Cardiac muscle cell (in vitro differentiated cells and primary cell): Measurements from ENCODE around the gene MRPL14. TPM values are rescaled to one million over a fixed set of nuclear protein-coding genes. Genes with fewer than 3 reads are reported as not detected.
"Not testable (repeated sequence)": the region's sequence is repeated elsewhere in the genome, so short reads cannot be mapped to it uniquely, and the experiment has no call there.

Source experiments
- DNase-seq, 2 donors: peaks; one replicate each; pipeline versions ENCODE4 v3.0.0 to v3.0.0-alpha.2; 2010 to 2017; ENCODE audit warnings: low read depth in 1 of 2, low spot score in 1 of 2
- H3K27ac ChIP-seq: fragments of 200-600 bp; sonication (generic); 2 replicates; pipeline ENCODE4 v1.5.1; 2016
- H3K27me3 ChIP-seq: fragments of 200-600 bp; sonication (generic); 2 replicates; pipeline ENCODE4 v1.6.0; 2016; ENCODE audit warnings: control low read depth
- H3K36me3 ChIP-seq: fragments of 200-600 bp; sonication (generic); 2 replicates; pipeline ENCODE4 v1.5.1; 2016; ENCODE audit warnings: control low read depth
- H3K4me1 ChIP-seq: fragments of 200-600 bp; sonication (generic); 2 replicates; pipeline ENCODE4 v1.8.1; 2017; ENCODE audit warnings: low read depth, mild to moderate bottlenecking, mixed run types
- H3K4me3 ChIP-seq: fragments of 200-600 bp; sonication (generic); 2 replicates; pipeline ENCODE4 v1.5.1; 2016; ENCODE audit warnings: mild to moderate bottlenecking
- H3K9me3 ChIP-seq: fragments of 200-600 bp; sonication (generic); 2 replicates; pipeline ENCODE4 v1.5.1; 2017; ENCODE audit warnings: low read depth, mild to moderate bottlenecking, control low read depth
- polyA plus RNA-seq: library from polyadenylated mRNA; unstranded; fragments of >200 nt; fragmentation: Nextera tagmentation; extraction: Ambion mirVana; gene quantifications from 2 replicates; pipeline ENCODE4 v1.2.1, GENCODE V29; 2016
- total RNA-seq: library from RNA; depleted of rRNA; stranded (reverse); fragments of >200 nt; gene quantifications from 2 replicates; pipeline ENCODE4 v1.2.3, GENCODE V29; 2016
- TF ChIP-seq, protein P1 (sequence below): IDR thresholded peaks from 2 replicates; pipeline ENCODE4 v1.5.1; 2012; ENCODE audit warnings: low read depth, mild to moderate bottlenecking, low read length

MRPL14 gene
- total and polyA plus RNA-seq, 2 experiments from 2014 or later, result 78.8 to 130 TPM

DNA sequence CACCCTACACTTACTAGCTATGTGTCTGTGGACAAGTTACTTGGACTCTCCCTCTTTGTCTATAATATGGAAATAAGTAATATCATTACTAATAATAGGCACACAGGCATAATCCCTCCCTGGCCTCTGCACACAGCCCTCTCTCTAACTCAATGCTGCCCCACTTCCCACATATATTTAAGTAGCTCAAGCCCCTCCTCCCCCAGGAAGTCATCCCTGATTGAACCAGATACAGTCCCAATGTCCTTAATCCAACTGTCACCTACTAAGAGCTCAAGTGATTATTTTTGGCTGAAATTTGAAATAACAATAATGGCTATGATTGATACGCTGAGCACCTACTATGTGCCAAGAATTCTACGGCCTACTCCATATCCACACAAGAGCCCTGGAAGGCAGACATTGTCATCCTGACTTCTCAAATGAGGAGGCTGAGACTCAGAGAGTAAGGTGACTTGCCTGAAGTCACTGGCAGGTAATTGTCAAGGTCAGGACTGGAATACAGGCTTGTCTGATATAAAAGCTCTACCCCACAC lies 29.4 kb downstream of the MRPL14 start:
- TF ChIP-seq, protein P1, sequence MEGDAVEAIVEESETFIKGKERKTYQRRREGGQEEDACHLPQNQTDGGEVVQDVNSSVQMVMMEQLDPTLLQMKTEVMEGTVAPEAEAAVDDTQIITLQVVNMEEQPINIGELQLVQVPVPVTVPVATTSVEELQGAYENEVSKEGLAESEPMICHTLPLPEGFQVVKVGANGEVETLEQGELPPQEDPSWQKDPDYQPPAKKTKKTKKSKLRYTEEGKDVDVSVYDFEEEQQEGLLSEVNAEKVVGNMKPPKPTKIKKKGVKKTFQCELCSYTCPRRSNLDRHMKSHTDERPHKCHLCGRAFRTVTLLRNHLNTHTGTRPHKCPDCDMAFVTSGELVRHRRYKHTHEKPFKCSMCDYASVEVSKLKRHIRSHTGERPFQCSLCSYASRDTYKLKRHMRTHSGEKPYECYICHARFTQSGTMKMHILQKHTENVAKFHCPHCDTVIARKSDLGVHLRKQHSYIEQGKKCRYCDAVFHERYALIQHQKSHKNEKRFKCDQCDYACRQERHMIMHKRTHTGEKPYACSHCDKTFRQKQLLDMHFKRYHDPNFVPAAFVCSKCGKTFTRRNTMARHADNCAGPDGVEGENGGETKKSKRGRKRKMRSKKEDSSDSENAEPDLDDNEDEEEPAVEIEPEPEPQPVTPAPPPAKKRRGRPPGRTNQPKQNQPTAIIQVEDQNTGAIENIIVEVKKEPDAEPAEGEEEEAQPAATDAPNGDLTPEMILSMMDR, result no peak
- no peaks in the 10 kb centered on the region for H3K4me1 ChIP-seq
- no peak overlapping the region for H3K4me3 ChIP-seq
- no peak for DNase-seq
- H3K9me3 ChIP-seq, result no peaks in the 10 kb centered on the region
- H3K27me3 ChIP-seq, result no peaks in the 10 kb centered on the region
- H3K27ac ChIP-seq, result no peak overlapping the region
- no peaks in the 10 kb centered on the region for H3K36me3 ChIP-seq

DNA sequence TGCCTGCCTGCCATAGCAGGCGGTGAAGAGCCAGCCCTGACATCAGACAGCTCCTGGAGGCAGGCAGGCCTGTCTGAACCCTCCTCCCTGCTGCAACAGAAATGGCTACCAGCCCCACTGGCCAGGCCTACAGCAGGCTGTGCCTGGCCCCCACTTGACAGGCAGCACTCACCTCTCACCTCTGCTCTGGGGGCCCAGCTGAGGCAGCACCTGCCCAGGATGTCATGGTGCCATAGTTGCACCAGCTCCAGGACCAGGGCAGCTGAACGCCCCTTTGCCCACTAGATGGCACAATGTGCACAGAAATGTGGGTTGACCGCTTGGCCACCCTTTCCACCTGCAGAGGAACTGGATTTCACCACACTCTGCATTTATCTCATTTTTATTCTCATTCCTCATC lies 30.6 kb downstream of the MRPL14 start:
- DNase-seq, result peak; percentile 74 to 84
- no peaks in the 10 kb centered on the region for H3K27me3 ChIP-seq
- H3K9me3 ChIP-seq, result no peaks in the 10 kb centered on the region
- H3K36me3 ChIP-seq, result no peaks in the 10 kb centered on the region
- no peak overlapping the region for H3K4me3 ChIP-seq
- TF ChIP-seq, protein P1, result peak; percentile 71
- no peak overlapping the region for H3K27ac ChIP-seq
- H3K4me1 ChIP-seq, result no peaks in the 10 kb centered on the region

DNA sequence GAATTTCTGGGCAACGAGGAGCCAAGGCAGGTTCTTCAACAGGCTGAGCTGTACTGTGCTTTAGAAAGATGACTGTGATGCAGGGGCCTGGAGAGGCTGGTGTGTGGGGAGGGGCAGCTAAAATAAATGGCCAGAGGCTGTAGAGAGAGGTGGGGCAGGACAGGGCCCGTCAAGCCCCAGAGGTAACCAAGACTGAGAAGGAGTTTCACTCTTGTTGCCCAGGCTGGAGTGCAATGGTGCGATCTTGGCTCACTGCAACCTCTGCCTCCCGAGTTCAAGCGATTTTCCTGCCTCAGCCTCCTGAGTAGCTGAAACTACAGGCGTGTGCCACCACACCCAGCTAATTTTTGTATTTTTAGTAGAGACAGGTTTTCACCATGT lies 32.0 kb downstream of the MRPL14 start:
- H3K9me3 ChIP-seq, H3K4me1 ChIP-seq, DNase-seq, H3K27me3 ChIP-seq, H3K4me3 ChIP-seq, H3K36me3 ChIP-seq: not testable (repeated sequence)
- H3K27ac ChIP-seq, result peak overlapping the region; percentile 28

DNA sequence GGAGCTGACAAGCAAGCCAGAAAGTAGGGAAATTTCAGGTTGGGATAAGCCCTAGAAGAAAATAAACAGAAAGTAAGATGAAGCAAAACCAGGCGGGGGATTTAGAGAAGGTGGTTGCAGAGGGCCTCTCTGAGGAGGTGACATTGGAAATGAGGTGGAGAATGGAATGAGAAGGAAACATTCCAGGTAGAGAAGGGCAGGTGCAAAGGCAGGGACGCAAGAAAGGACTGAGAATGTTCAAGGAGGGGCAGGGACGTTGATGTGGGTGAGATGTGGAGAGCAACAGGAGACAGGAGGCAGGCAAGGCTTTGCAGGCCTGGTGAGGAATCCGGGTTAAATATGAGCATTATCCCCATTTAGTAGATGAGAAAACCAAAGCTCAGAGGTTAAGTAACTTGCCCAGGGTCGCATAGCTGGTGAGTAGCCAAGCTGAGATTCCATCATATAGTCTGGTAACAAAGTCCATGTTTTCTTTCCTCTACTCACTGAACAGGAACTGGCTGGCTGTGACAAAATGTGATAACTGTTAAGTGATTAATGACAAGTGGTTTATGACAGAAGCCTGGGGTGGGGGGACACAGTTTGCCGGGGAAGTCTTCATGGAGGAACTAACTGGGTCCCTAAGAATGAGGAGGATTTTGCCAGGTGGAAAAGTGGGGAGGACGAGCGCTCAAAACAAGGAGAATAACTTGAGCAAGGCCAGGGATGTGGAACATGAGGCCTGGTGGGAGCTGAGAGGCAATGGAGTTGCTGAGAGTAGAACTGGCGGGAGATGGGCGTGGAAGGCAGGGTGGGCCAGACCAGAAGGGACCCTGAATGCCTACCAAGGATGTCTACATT lies 32.6 kb downstream of the MRPL14 start:
- H3K27me3 ChIP-seq, result no peaks in the 10 kb centered on the region
- no peaks in the 10 kb centered on the region for H3K9me3 ChIP-seq
- H3K27ac ChIP-seq, result peak overlapping the region; percentile 28
- H3K4me3 ChIP-seq, result no peak overlapping the region
- H3K4me1 ChIP-seq, result no peaks in the 10 kb centered on the region
- no peaks in the 10 kb centered on the region for H3K36me3 ChIP-seq
- no peak for DNase-seq
- TF ChIP-seq, protein P1, result no peak

DNA sequence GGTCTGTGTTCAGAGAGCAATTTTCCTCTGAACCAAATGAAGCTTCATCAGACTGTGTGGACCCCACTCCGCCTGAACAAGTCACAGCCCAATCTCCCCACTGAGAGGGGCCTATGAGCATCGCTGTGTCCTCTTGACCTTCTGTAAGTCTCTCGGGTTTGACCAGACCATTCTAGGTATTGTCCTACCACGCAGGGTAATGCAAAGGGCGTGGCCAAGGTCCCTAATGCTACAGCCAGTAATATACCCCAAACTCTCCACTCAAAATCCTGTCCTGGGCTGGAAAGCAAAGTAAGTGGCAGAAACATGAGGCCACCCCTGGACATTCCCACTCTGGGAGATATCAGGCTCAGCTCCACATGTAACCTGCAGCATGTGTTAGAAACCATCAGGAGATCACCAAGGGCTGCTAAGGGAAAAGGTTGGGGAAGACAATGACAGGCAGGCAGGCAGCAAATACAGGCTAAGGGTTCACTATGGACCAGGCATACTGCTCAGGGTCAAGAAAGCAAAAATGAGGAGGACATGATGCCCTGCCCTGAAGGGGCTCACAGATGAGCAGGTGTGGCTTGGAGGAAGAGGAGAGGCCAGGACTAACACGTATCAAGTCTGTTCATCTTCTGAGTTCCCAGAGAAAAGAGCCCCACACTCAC lies 33.4 kb downstream of the MRPL14 start:
- H3K4me3 ChIP-seq, result no peak overlapping the region
- TF ChIP-seq, protein P1, result no peak
- H3K36me3 ChIP-seq, result no peaks in the 10 kb centered on the region
- no peaks in the 10 kb centered on the region for H3K9me3 ChIP-seq
- no peak for DNase-seq
- no peaks in the 10 kb centered on the region for H3K4me1 ChIP-seq
- H3K27ac ChIP-seq, result no peak overlapping the region
- H3K27me3 ChIP-seq, result no peaks in the 10 kb centered on the region

DNA sequence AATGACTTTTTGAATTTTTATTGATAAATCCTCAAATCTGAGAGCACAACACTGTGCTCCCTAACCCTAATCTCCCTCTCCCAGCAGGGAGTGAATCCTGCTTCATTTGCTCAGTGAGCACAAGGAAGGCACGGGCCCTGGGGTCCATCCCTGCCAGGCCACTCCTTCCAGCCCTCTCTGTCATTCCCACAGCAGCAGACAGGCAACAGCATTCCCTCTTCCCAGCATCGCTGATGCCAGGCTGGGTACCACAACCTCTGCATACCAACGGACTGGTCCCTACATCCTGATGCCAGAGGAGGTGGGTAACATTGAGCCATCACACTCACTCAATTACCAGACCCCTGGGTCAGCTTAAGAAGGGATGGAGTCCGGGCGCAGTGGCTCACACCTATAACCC lies 34.2 kb downstream of the MRPL14 start:
- no peak for DNase-seq
- no peaks in the 10 kb centered on the region for H3K9me3 ChIP-seq
- no peak overlapping the region for H3K27ac ChIP-seq
- no peaks in the 10 kb centered on the region for H3K36me3 ChIP-seq
- H3K4me1 ChIP-seq, result no peaks in the 10 kb centered on the region
- H3K27me3 ChIP-seq, result no peaks in the 10 kb centered on the region
- H3K4me3 ChIP-seq, result no peak overlapping the region
- TF ChIP-seq, protein P1, result no peak
